ENCODE data around the gene CCDC97. TPM values are rescaled to one million over a fixed set of nuclear protein-coding genes. Genes with fewer than 3 reads are reported as not detected.
A peak's percentile ranks its signal among the peaks of the same experiment; 100 is the strongest.
"Not testable (repeated sequence)": the region's sequence is repeated elsewhere in the genome, so short reads cannot be mapped to it uniquely, and the experiment has no call there.

CCDC97 gene
- total RNA-seq, 2 experiments from 2014 or later = 15.0 to 36.6 TPM

DNA sequence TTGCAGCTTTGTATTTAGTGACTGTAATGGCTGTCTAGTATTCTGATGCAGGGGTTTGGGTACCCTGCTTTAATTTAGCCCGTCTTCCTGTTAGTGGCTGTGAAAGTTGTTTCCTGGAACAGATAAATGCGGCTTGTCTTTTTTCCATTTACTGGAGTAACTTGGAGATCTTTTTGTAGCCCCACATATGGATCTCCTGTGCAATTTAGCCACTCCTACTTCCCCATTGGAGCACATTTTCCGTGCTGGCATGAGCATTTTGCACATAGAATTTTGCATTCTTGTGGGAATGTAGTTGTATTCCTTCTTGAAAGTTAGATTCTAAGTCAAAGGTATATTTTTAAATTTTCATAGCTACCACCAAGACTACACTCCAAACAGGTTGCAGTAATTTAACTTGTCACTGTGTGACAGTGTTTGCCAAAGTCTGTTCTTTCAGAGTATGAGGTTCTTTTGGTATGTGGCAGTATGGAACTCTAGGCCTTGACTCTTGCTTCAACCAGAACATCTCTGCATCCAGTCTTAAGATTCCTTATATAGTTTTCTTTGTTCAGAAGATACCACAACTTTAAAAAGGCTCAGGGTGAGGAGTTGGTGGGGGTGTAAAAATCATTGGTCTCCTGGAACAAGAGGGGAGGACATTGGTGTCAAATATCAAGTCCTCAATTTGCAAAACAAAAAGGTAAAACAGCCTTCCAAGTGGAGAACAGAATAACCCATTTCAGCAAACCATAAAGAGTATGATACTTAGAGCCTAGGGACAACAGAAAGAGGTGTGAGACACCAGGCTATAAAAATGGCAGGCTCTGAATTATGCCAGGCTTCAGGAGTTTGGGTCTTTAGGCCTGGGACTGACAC, 21.1 kb upstream of the CCDC97 start:
- H2AFZ ChIP-seq (ENCODE audit: low read length) = no peak overlapping the region
- H3K4me3 ChIP-seq (ENCODE audit: low read depth, low read length, poor library complexity, severe bottlenecking) = no peak overlapping the region
- no peak for DNase-seq (ENCODE audit: low spot score)
- CTCF ChIA-PET (ENCODE audit: unreplicated experiment) = no interaction called here
- H3K9me3 ChIP-seq (ENCODE audit: low read length) = no peaks in the 10 kb centered on the region
- H3K4me1 ChIP-seq (ENCODE audit: insufficient read depth, low read length, poor library complexity, severe bottlenecking) = no peaks in the 10 kb centered on the region
- H3K79me2 ChIP-seq (ENCODE audit: insufficient read depth, low read depth, low read length) = 0 out of 2 replicates have a peak, but pooled peaks cover 8% of the 10 kb centered on the region
- H4K20me1 ChIP-seq (ENCODE audit: insufficient read depth, low read length) = peaks cover 8% of the 10 kb centered on the region; the same call in 1 of the 2 replicates
- BruUV-seq (replicated peaks) = TSS peak; percentile 11
- H3K27ac ChIP-seq (ENCODE audit: low read depth, low read length, poor library complexity, severe bottlenecking) = no peak overlapping the region
- intact Hi-C loops (cut with micrococcal nuclease; ENCODE audit: unreplicated experiment) = no loop called here
- POLR2A ChIA-PET = interaction anchor here (0.6 kb wide), 1 partner anchor 12 kb away, joined by 3 read pairs; no protein-coding TSS in a partner anchor
- H3K9me2 ChIP-seq (ENCODE audit: insufficient read depth, low read length) = no peaks in the 10 kb centered on the region
- TF ChIP-seq EZH2phosphoT487 (IDR thresholded peaks at IDR 0.05; ENCODE audit: borderline replicate concordance, low read depth, low read length) = no peak
- TF ChIP-seq CTCF (conservative IDR thresholded peaks at IDR 0.05; ENCODE audit: low read length) = no peak
- peaks cover 99% of the 10 kb centered on the region for H3K36me3 ChIP-seq (ENCODE audit: insufficient read depth, low read length)
- no peak overlapping the region for H3K4me2 ChIP-seq (ENCODE audit: low read length)

DNA sequence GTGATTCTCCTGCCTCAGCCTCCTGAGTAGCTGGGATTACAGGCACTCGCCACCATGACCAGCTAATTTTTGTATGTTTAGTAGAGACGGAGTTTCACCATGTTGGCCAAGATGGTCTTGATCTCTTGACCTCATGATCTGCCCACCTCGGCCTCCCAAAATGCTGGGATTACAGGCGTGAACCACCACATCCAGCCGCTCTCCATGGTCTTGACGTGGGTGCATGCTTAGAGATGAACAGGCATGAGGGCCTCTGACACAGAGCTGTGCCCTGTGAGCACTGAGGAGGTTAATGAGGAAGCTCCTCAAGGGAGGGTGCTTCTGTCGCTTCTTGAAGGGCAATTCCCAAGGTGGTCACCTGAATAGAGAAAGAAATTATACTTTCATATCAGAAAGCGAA, 20.2 kb upstream of the CCDC97 start:
- H3K9me2 ChIP-seq (ENCODE audit: insufficient read depth, low read length); intact Hi-C loops (cut with micrococcal nuclease; ENCODE audit: unreplicated experiment); H3K9me3 ChIP-seq (ENCODE audit: low read length); DNase-seq (ENCODE audit: low spot score); H3K4me2 ChIP-seq (ENCODE audit: low read length); CTCF ChIA-PET (ENCODE audit: unreplicated experiment); H3K79me2 ChIP-seq (ENCODE audit: insufficient read depth, low read depth, low read length); H3K27ac ChIP-seq (ENCODE audit: low read depth, low read length, poor library complexity, severe bottlenecking); H3K4me1 ChIP-seq (ENCODE audit: insufficient read depth, low read length, poor library complexity, severe bottlenecking); H4K20me1 ChIP-seq (ENCODE audit: insufficient read depth, low read length); H2AFZ ChIP-seq (ENCODE audit: low read length); H3K4me3 ChIP-seq (ENCODE audit: low read depth, low read length, poor library complexity, severe bottlenecking); BruUV-seq (replicated peaks): not testable (repeated sequence)
- POLR2A ChIA-PET = interaction anchor here (0.6 kb wide), 1 partner anchor 13 kb away, joined by 3 read pairs; no protein-coding TSS in a partner anchor
- peaks cover 99% of the 10 kb centered on the region for H3K36me3 ChIP-seq (ENCODE audit: insufficient read depth, low read length)

GRCh38 chr19:41294393-41294792, 15.6 kb upstream of the CCDC97 start:
- BruUV-seq (replicated peaks) = no TSS peak
- H3K4me3 ChIP-seq (ENCODE audit: low read depth, low read length, poor library complexity, severe bottlenecking) = no peak overlapping the region
- peaks cover 100% of the 10 kb centered on the region for H3K36me3 ChIP-seq (ENCODE audit: insufficient read depth, low read length)
- H3K9me2 ChIP-seq (ENCODE audit: insufficient read depth, low read length) = no peaks in the 10 kb centered on the region
- no peak for DNase-seq (ENCODE audit: low spot score)
- TF ChIP-seq CTCF (conservative IDR thresholded peaks at IDR 0.05; ENCODE audit: low read length) (no peak), EZH2phosphoT487 (IDR thresholded peaks at IDR 0.05; ENCODE audit: borderline replicate concordance, low read depth, low read length) (no peak)
- CTCF ChIA-PET (ENCODE audit: unreplicated experiment) = no interaction called here
- H3K4me1 ChIP-seq (ENCODE audit: insufficient read depth, low read length, poor library complexity, severe bottlenecking) = peaks cover 16% of the 10 kb centered on the region
- POLR2A ChIA-PET = no interaction called here
- no peaks in the 10 kb centered on the region for H3K79me2 ChIP-seq (ENCODE audit: insufficient read depth, low read depth, low read length)
- H3K4me2 ChIP-seq (ENCODE audit: low read length) = no peak overlapping the region
- H3K27ac ChIP-seq (ENCODE audit: low read depth, low read length, poor library complexity, severe bottlenecking) = no peak overlapping the region
- no peaks in the 10 kb centered on the region for H4K20me1 ChIP-seq (ENCODE audit: insufficient read depth, low read length)
- no peaks in the 10 kb centered on the region for H3K9me3 ChIP-seq (ENCODE audit: low read length)
- intact Hi-C loops (cut with micrococcal nuclease; ENCODE audit: unreplicated experiment) = no loop called here
- H2AFZ ChIP-seq (ENCODE audit: low read length) = no peak overlapping the region
